ENCODE data around the gene EPM2AIP1. TPM values are rescaled to one million over a fixed set of nuclear protein-coding genes. Genes with fewer than 3 reads are reported as not detected.

Gene EPM2AIP1
- total RNA-seq, 1 experiment from 2014 or later = 7.8 TPM

GRCh38 chr3:36945333-36945980 is 47.5 kb downstream of the EPM2AIP1 start:
- BruUV-seq (replicated peaks) = no TSS peak
- no peak overlapping the region for H2AFZ ChIP-seq (ENCODE audit: low read length)
- H3K27me3 ChIP-seq (ENCODE audit: low read length) = no peaks in the 10 kb centered on the region
- no peaks in the 10 kb centered on the region for H3K79me2 ChIP-seq (ENCODE audit: low read length)
- no peak for ATAC-seq
- no peak for DNase-seq
- intact Hi-C loops (cut with micrococcal nuclease) = no loop called here
- H3K4me2 ChIP-seq (ENCODE audit: low read length) = no peak overlapping the region
- no peaks in the 10 kb centered on the region for H3F3A ChIP-seq (ENCODE audit: low read length, unreplicated experiment)
- no peaks in the 10 kb centered on the region for H3K9me3 ChIP-seq (ENCODE audit: low read length)
- CTCF ChIA-PET = no interaction called here
- TF ChIP-seq EZH2 (IDR thresholded peaks at IDR 0.05; ENCODE audit: low read length, unreplicated experiment) (no peak), CTCF (conservative IDR thresholded peaks at IDR 0.05; ENCODE audit: low read depth, low read length) (no peak), EZH2phosphoT487 (IDR thresholded peaks at IDR 0.05; ENCODE audit: borderline replicate concordance, low read length) (no peak)
- no peaks in the 10 kb centered on the region for H3K9me2 ChIP-seq (replicated peaks; ENCODE audit: low read length)
- H4K20me1 ChIP-seq (ENCODE audit: low read length) = no peaks in the 10 kb centered on the region
- no peak overlapping the region for H3K27ac ChIP-seq (ENCODE audit: low read length)
- H3K4me3 ChIP-seq (ENCODE audit: low read length) = no peak overlapping the region
- POLR2A ChIA-PET (ENCODE audit: unreplicated experiment) = no interaction called here
- no peaks in the 10 kb centered on the region for H3K36me3 ChIP-seq (ENCODE audit: low read depth, low read length)
- no peaks in the 10 kb centered on the region; the same call in 1 of the 2 replicates for H3K4me1 ChIP-seq (ENCODE audit: insufficient read depth, low read length)
- H3K9ac ChIP-seq (ENCODE audit: low read length) = no peak overlapping the region

GRCh38 chr3:36944641-36945270 is 48.2 kb downstream of the EPM2AIP1 start, which contains the start of gene TRANK1:
TRANK1 (minus strand) TSS chr3:36945054; CDS start chr3:36944809, 245 bp downstream.
- H3K27me3 ChIP-seq (ENCODE audit: low read length) = no peaks in the 10 kb centered on the region
- ChIA-PET POLR2A (ENCODE audit: unreplicated experiment) (interaction anchor here (0.7 kb wide), 1 partner anchor 331 kb away, joined by 6 read pairs; no protein-coding TSS in a partner anchor), CTCF (no interaction called here)
- TF ChIP-seq EZH2 (IDR thresholded peaks at IDR 0.05; ENCODE audit: low read length, unreplicated experiment) (no peak), CTCF (conservative IDR thresholded peaks at IDR 0.05; ENCODE audit: low read depth, low read length) (no peak), EZH2phosphoT487 (IDR thresholded peaks at IDR 0.05; ENCODE audit: borderline replicate concordance, low read length) (no peak)
- DNase-seq (no peak), ATAC-seq (peak; percentile 44)
- no peaks in the 10 kb centered on the region for H3K9me3 ChIP-seq (ENCODE audit: low read length)
- H2AFZ ChIP-seq (ENCODE audit: low read length) = peak within 1 kb of the TSS; percentile 99
- no TSS peak for BruUV-seq (replicated peaks)
- intact Hi-C loops (cut with micrococcal nuclease) = no loop called here
- peak within 1 kb of the TSS; percentile 35; the same call in 1 of the 2 replicates for H3K9ac ChIP-seq (ENCODE audit: low read length)
- peak within 1 kb of the TSS; percentile 77 for H3K4me3 ChIP-seq (ENCODE audit: low read length)
- H3K4me1 ChIP-seq (ENCODE audit: insufficient read depth, low read length) = no peaks in the 10 kb centered on the region; the same call in 1 of the 2 replicates
- H3K9me2 ChIP-seq (replicated peaks; ENCODE audit: low read length) = no peaks in the 10 kb centered on the region
- no peak within 1 kb of the TSS for H3K27ac ChIP-seq (ENCODE audit: low read length)
- H4K20me1 ChIP-seq (ENCODE audit: low read length) = no peaks in the 10 kb centered on the region
- peak within 1 kb of the TSS; percentile 100 for H3K4me2 ChIP-seq (ENCODE audit: low read length)
- H3F3A ChIP-seq (ENCODE audit: low read length, unreplicated experiment) = no peaks in the 10 kb centered on the region
- no peaks in the 10 kb centered on the region for H3K79me2 ChIP-seq (ENCODE audit: low read length)
- no peaks in the 10 kb centered on the region for H3K36me3 ChIP-seq (ENCODE audit: low read depth, low read length)
